ENCODE results near the gene COL5A1. TPM values are rescaled to one million over a fixed set of nuclear protein-coding genes. Genes with fewer than 3 reads are reported as not detected.

Gene COL5A1
- total RNA-seq, 1 experiment from 2014 or later: 9.5 TPM

GRCh38 chr9:134888603-134889190 is 247.1 kb downstream of the COL5A1 start:
- H3K23ac ChIP-seq (ENCODE audit: insufficient read length, low read depth, low read length): no peak overlapping the region
- WGBS (ENCODE audit: extremely low coverage, insufficient read length, low lambda C conversion rate): no CpG with 5 or more reads among the region's 14 CpGs
- no peak overlapping the region for H2BK5ac ChIP-seq (ENCODE audit: insufficient read length, low read length)
- H3K9me3 Mint-ChIP-seq: peaks cover under 1 to 1% of the 10 kb centered on the region in 2 experiments; a peak in 4 of 5 replicates
- H3K79me1 ChIP-seq (ENCODE audit: insufficient read depth, low read depth, low read length, poor library complexity, severe bottlenecking): no peaks in the 10 kb centered on the region
- H2BK15ac ChIP-seq (ENCODE audit: low read depth, low read length): no peak overlapping the region
- H3K4me2 ChIP-seq (ENCODE audit: insufficient read depth, insufficient read length, low read length): no peak overlapping the region
- DNase-seq: no peak
- H3K23me2 ChIP-seq (ENCODE audit: insufficient read length, low read depth, low read length, poor library complexity, severe bottlenecking): no peaks in the 10 kb centered on the region
- no peak overlapping the region for H3K18ac ChIP-seq (ENCODE audit: insufficient read length, low read depth, low read length)
- no peak overlapping the region for H4K5ac ChIP-seq (ENCODE audit: insufficient read length, low read depth, low read length)
- no peaks in the 10 kb centered on the region for H3K4me1 ChIP-seq (ENCODE audit: insufficient read depth, low read length)
- TF ChIP-seq CTCF (conservative IDR thresholded peaks at IDR 0.05): no peak
- H2BK12ac ChIP-seq (ENCODE audit: insufficient read length, low read depth, low read length): no peak overlapping the region
- H2AFZ ChIP-seq (ENCODE audit: low read length): no peak overlapping the region
- no peak overlapping the region; the same call in 1 of the 2 replicates for H3K14ac ChIP-seq (ENCODE audit: insufficient read depth, low read length)
- no peak overlapping the region for H3K4me3 Mint-ChIP-seq
- no peak overlapping the region for H3K27ac Mint-ChIP-seq
- H3K9me3 ChIP-seq (ENCODE audit: control insufficient read depth, low read depth, low read length): no peaks in the 10 kb centered on the region
- no peaks in the 10 kb centered on the region for H3K79me2 ChIP-seq (ENCODE audit: insufficient read depth, low read length)
- no peak overlapping the region for H2BK20ac ChIP-seq (ENCODE audit: low read depth, low read length, poor library complexity, severe bottlenecking)
- no peak overlapping the region for H2AK5ac ChIP-seq (ENCODE audit: insufficient read length, low read length)
- H3K4me1 Mint-ChIP-seq: peaks cover 0 to 4% of the 10 kb centered on the region in 2 experiments; a peak in 2 of 4 replicates
- H3K9ac ChIP-seq (ENCODE audit: extremely low read depth, insufficient read length, low read length): no peak overlapping the region
- no peak overlapping the region for H4K8ac ChIP-seq (replicated peaks; ENCODE audit: insufficient read length, low read depth, low read length)
- H3K27me3 ChIP-seq (ENCODE audit: insufficient read depth, low read length): no peaks in the 10 kb centered on the region
- no peak overlapping the region for H3K4ac ChIP-seq (ENCODE audit: low read depth, low read length)
- H2BK120ac ChIP-seq (ENCODE audit: low read depth, low read length, poor library complexity, severe bottlenecking): no peak overlapping the region
- no peak overlapping the region for H4K91ac ChIP-seq (ENCODE audit: insufficient read length, low read depth, low read length)
- H3K27ac ChIP-seq (ENCODE audit: insufficient read length, low read depth, low read length): no peak overlapping the region
- no peak overlapping the region for H3T11ph ChIP-seq (ENCODE audit: low read length)
- H3K36me3 Mint-ChIP-seq (ENCODE audit: insufficient read depth in 1 of 3, low read depth in 3 of 3): peaks cover 0 to under 1% (median 0%) of the 10 kb centered on the region in 3 experiments; a peak in 2 of 7 replicates
- H3K56ac ChIP-seq (ENCODE audit: insufficient read length, low read depth, low read length): no peak overlapping the region
- no peaks in the 10 kb centered on the region; the same call in 1 of the 2 replicates for H3K27me3 Mint-ChIP-seq (ENCODE audit: low read depth)
- no peaks in the 10 kb centered on the region for H4K20me1 ChIP-seq (ENCODE audit: control insufficient read depth, insufficient read depth, insufficient read length)
